Embryonic facial prominence (tissue), 1 donor: ENCODE measurements around the gene BICC1.

Experiments used
- DNase-seq: peaks from one replicate; pipeline ENCODE4 v3.0.0-alpha.2; 2016; ENCODE audit errors: extremely low spot score

The BICC1 gene

DNA sequence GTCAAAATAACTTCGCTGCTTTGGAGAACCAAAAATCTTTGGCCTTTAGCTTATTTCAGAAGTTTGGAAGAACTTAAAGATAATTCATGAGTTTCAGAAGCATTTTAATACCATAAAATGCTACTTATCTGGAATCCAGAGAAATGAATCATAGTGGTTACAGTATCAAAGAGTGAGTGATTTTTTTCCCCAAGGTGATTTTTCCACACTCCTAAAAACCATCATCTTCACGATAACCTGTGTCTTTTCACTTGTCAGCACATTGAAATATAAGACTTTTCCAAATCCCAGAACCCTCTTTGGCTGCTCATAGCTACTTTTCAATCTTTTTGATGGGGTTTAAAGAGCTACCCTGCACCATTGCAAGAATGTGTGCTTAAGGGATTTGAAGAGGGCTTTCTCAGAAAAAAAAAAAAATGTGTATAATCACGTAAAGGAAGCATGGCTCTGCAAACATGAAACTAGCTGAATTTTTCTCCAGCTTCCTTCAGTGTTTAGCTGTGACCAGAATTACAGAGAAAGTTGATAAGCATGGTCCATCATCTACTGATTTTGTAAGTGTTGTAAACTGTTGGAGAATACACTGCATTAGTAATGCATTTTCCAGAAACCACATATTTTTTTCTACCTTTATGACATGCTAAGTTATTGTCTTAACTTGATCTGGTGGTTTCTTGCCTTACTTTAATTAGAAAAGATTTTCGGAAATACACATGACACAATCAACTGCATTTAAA is 134.9 kb downstream of the BICC1 start:
- DNase-seq = no peak

DNA sequence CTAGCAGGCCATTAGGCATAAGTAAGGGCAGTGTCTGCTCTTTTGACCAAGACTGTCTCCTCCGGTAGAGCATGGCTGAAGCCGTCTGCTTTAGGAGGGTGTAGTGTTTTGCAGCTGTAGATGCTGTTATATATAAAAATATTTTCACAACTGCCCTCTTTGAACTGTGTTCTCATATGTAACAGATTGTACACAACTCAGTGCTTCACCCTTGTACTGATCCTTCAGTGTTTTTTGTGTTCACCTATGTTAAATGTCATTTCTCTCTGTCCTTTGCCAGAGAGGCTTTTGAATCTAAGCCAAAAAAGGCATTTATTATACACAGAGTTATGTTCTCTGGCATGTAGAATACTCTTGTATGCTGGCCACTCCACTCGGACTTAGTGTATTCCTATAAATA is 135.5 kb downstream of the BICC1 start:
- DNase-seq = no peak

DNA sequence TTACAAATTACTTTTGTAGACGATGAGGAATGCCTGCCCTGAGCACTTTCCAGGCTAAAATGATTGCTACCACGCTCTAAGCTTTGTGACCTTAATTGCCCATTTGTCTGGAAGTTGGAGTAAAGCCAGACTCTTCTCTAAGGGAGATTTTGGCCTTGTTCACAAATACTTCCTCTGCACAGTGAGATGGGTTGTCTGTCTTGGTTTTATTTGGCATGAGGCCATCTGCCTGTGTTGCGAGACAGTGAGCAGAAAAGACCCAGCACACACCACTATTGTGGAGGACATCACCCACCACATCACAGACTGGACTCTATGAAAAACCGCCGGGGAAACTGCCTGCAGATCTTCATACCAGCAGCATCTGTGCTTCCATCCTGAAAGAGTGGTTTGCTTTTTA is 138.4 kb downstream of the BICC1 start:
- no peak for DNase-seq

DNA sequence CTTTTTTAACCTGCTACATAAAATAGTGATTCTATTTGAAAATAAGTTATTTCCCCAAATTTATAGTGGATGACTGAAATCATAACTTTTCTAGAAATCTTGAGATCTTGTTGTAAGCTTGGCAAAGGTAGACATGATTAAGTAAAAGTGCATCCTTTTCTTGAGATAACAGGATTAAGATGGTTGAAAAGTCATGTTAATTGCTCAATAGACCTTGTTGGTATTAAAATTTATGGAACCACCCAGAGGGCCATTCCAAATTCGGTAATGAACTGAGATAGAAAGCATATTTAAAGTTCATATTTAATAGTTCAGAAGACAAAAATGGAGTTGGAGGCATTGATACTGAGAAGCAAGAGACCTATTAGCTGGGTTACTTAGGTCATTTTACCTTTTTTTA is 139.1 kb downstream of the BICC1 start:
- no peak for DNase-seq

DNA sequence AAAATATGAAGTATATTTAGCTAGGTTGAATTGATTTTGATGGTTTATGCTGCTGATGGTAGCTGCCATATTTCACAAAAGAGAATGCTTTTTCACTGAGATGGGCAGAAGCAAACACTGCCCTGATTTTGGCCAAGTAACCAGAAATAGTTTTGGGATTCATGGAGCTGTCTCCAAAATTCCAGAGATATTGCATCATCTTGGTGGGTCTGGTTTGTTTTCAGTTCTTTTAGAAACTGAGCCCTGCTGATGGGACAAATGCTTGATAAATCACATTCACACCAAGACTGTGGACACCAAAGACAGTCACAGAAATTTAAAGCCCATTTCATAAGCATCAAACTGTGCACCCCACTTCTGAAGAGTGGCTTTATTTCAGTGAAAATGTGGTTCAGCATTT is 140.5 kb downstream of the BICC1 start:
- DNase-seq = no peak

DNA sequence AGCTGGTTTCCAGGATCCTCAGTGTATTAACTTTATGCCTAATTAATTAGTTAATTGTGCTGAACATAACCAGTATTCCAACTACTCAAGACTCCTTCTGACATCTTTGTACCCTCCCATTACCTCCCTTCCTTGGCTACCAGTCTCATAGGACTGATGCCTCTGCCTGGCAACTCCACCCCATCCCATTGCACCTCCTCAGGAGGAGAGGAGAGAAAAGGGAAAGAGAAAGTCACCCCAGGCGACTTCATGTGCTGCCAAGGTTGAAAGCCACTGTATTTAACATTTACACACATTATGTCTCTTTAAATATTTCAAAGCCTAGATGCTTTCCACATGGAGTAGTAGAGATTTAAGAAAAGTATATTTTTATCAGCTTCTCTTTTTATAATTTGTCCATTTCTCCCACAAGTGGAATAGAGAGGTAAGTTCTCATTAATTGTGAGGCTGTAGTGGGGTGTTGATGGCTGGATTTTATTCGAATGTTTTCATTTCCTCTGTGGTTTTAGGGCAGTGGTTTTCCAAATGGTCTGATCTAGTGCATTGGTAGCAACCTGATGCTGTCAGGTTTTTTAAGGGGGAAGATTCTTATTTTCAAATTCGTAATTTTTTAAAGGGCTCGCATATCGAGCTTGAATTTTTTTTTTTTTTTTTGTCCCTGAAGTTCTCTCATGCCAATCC is 148.0 kb downstream of the BICC1 start:
- no peak for DNase-seq

DNA sequence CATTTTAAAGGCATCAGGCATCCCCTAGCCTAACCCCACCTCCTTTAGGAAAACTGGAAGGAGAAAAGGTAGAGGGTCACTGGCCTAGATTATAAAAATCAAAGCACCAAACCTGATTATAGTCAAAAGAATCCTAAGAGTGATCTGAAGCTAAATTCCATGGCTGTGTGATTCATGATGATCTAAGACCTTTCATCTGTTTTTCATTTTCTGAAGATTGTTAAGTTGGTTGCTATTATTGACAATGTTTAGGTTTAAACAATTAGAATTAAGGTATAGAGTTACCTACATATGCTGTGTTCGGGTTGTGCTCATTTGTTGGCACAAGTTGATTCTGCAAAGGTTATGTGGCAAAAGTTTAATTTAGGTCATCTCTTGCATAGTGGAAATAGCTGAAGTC is 148.7 kb downstream of the BICC1 start:
- DNase-seq = no peak

DNA sequence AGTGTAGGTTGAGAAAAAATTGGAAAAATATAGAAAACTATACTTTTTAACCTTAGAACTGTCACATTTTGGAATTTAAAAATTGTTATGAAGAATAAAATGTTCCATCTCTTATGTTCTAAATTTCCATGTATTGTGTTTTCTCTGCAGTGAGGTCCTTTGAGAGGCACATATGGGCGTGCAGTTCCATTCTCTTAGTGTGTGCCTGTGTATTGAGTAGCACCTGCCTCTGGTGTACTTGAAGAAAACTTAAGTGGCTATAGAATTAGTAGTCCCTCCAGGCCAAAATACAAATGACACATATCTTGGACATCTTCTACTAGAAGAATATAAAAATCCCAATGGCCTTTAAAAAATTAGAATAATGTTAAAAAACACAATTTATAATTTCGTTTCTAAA is 149.2 kb downstream of the BICC1 start:
- no peak for DNase-seq

DNA sequence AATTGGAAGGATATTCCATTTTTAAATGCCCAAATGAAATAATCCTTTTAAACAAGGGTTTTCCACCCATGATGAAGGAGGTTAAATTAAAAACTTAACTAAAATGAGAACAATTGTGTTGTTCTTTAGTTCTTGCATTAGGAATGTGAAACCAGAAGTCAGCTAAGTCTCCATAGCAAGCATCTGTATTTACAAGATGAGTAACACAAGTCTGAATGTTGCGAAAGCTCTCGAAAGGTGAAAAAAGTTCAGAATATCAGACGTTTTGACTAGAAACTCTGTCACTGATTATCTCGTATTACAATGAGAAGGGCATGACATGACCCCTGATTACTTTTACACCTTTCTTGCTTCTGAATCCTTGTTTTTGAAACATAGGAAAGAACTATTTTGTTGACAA is 149.6 kb downstream of the BICC1 start:
- DNase-seq = no peak

DNA sequence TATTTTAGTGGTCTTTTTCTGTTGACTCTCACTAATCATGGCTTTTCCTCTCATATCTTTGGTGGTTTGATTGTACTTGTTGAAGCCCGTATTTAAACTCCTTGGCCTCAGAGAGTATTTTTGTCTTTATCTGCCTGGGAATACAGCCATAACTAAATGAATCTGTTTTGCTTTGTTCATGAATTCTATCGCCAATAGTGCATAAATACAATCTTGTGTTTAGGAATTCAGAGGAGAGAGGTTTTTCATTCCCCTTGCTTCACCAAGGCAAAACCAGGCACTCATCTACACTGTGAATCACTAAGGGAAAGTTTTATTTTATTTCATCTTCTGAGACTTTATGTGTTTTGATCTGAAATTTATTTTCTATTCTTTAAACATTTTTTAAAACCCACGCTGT is 152.7 kb downstream of the BICC1 start:
- DNase-seq = no peak

DNA sequence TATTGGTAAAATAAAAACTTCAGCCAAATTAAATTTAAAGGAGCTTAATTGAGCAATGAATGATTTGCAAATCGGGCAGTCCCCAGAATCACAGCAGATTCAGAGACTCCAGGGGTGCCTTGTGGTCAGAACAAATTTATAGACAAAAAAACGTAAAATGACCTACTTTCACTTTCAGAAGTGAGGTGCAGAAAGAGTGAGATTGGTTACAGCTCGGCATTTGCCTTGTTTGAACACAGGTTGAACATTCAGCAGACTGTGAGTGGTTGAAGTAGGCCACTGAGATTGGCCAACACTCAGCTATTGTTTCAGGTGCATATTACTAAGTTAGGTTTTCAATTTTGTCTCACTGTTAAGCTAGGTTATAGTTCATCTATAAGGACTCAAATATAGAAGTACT is 153.4 kb downstream of the BICC1 start:
- no peak for DNase-seq

DNA sequence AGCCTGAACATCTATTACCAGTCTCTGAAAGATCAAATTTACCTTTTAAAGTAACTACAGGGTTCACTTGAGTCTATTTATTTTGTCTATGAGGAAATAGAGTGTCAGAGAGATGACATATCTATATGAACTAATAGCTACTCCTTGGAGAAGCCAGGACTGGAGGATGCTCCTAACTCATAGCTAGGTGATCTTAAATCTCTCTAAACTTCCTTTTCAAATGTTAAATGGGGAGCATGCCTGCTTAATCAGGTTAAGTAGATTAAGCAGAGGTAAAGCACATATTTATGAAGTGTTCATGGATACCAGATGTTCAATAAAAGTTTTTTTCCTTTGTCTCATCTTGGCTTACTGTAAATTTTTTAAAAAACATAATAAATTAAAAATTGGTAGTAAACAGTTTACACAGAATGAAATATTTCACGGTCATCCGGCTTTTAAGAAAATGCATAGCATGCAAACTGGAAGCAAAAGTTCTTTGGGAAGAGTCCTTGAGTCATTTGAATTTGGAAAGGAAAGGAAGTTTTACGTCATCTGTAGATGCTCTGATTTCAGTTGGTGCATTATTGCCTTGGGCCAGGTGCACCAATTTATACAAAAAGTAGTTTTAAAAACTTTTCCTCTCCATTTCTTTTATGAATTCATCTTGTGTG is 155.1 kb downstream of the BICC1 start:
- no peak for DNase-seq

DNA sequence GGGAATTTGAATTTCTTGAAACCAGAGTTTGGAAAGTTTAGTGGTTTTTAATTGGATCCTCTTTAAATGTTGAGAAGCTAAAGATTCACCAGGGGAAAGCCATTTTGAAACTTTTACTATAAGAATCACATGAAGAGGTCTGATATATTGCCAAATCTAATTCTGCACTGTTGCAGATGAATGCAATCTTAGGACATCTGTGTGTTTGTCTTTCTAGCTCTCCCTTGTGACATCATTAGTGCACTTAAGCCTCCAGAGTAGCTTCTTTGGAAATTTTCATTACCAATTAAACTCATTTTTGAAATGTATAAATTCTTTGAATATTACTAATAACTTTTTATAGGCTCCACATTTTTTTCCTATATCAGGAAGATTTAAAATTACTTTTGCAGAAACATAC is 160.2 kb downstream of the BICC1 start:
- no peak for DNase-seq

DNA sequence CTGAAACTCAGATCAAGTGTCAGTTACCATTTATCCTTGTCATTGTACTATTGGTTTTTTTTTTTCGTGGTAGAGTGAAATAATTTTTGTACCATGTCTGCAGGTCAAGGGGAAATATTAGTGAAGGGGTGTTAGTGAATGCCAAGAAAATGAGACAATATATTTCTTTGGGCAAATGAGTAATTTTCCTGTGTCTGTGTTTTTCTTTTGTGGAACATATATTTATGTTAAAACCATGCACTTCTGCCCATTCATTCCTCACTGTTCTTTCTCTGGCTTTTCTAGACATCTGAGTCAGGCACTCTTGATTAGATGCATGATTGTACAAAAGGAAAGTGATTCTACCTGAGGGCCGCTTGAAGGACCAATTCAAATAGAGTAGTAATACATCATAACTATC is 161.6 kb downstream of the BICC1 start:
- no peak for DNase-seq

DNA sequence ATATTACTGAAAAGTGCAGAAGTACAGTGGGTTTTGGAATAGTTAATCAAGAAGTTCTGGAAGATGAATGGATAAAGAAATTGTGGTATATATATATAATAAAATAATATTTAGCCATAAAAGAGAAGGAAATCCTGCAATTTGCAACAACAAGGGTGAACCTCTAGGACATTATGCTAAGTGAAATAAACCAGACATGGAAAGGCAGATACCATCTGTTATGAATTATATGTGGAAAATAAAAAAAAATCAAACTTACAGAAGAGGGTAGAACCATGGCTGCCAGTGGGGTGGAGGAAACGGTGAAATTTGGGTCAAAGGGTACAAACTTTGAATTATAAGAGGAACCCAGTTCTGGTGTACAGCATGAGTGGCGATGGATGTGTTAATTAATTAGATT is 162.6 kb downstream of the BICC1 start:
- DNase-seq = no peak

DNA sequence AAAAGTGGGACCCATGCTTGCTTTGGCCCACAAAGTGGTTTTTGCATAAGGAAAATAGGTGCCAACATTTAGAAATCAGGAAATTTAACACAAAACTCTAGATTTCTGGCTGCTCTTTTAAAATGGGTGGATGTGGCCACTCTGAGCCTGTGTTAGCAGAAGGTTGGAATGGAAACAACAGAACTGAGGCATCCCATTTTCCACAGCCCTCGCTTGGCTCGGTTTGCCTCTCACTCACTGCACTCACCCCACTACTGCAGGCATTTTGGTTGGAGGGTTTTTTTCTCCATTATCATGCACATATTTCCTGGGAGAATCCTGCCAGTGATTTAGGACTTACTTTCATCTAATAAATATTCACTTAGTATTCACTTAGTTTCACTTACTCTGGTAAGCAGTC is 178.9 kb downstream of the BICC1 start:
- no peak for DNase-seq

DNA sequence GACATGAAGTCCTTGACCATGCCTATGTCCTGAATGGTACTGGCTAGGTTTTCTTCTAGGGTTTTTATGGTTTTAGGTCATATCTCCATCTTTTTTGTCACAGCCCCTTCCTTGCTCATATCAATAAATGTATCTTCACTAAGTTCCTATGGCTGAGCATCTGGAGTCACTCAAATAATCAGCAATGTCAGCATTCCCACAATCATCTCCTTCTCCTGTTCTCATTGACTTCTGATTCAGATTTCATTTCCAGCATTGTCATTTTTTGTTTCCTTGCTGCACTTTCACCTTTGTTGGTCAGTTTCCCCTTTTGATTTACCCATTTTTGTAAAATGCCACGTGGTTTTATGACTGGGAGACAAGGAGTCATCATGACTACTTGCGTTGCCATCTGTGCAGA is 181.2 kb downstream of the BICC1 start:
- DNase-seq = no peak

DNA sequence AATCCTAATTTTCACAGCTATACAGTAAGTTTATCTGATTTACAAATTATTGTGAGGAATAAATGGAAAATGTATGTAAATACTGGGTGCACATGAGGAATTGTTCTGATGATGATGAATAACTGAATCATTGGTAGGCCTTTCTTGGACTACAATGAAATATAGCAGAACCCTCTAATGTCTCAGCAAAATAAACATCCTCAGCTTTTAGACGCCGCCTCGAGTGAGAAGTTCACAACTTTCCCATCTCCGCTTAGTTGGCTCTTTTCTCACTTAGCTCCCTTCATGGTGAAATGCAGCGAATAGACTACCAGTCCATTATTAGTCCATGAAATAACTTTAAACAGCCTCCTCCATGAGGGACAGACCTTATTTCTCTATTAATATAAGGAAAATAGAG is 182.3 kb downstream of the BICC1 start:
- DNase-seq = no peak

DNA sequence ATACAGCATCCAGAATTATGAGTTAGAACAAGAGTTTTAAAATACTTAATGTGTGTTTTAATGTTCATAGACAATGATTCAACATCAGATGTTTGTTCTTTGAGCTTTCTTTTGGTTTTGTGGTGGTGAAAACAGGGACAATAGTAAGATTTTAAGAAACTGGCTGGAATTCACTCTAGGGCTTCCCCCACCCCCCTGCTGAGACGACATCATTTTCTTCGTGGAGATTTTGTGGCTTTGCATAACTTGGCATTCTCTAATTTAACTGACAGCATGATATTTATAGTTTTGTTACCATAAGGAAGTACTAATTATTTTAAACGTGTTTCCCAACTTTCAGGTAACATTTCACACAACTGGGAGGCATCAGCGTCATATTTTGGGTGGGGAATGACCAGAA is 184.1 kb downstream of the BICC1 start:
- DNase-seq = no peak

DNA sequence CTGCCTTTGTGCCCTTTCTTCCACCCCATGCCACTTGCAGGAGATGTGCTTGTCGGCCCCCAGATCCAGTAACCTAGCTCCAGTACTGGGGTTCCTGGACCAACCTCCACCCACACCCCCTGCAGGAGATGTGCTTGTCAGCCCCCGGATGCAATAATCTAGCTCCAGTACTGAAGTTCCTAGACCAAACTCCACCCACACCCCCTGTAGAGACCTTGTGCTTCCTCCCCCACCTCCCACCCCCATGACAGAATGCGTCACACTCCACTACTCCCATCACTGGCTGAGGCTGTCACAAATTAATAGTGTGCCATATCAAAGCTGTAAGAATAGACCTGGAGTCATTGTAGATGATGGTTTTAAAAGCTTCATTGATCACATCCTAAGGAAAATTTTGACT is 185.0 kb downstream of the BICC1 start:
- DNase-seq = no peak

DNA sequence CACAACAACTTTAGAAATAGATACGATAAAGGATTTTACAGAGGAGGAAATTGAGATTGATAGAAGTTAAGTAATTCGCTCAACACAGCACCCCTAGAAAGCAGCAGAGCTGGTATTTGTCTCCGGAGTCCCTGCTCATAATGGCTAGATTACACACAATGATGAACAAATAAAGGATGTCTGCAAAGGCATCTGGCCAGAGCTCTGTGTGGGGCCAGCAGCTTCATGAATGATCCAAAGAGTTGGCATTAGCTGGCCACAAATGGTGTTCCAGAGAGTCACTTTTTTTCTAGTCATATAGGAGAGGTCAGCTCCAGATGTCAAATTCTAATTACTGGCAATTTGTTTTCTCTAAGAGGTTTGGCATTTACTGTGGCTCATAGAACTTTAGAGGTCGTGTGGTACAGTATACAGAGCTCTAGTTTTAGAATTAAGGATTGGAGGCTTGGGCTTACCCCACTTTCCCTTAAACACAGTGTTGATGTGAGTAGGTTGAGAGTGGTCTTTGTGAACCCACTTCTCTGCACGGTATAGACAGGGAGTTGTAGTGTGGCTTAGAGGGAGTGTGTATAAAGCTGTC is 186.2 kb downstream of the BICC1 start:
- DNase-seq = no peak

DNA sequence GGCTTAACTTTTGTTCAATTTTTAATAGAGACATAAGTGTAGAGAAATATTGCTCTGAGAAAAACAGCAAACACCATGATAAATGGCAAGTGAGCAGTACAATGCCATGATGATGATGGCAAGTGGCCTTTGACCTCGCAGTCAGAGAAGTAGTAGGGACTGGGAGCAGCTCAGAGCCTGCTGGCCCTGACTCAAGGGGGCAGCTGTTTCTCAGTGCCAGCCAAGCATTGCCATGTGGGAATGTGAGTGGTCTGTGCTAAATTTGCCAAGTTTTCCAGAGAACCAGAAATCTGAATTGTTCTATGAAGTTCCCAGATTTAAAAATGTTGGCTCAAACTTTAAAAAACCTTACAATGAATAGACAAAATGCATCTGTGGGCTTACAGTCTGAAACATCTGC is 187.9 kb downstream of the BICC1 start:
- DNase-seq = no peak
